MV-4-11 (cell line): ENCODE measurements around the gene NEAT1.
"Not testable (repeated sequence)": the region's sequence is repeated elsewhere in the genome, so short reads cannot be mapped to it uniquely, and the experiment has no call there.

Source experiments
- DNase-seq: peaks from one replicate; lab custom pipeline; 2025; lab: John Stamatoyannopoulos, UW

NEAT1 gene

DNA sequence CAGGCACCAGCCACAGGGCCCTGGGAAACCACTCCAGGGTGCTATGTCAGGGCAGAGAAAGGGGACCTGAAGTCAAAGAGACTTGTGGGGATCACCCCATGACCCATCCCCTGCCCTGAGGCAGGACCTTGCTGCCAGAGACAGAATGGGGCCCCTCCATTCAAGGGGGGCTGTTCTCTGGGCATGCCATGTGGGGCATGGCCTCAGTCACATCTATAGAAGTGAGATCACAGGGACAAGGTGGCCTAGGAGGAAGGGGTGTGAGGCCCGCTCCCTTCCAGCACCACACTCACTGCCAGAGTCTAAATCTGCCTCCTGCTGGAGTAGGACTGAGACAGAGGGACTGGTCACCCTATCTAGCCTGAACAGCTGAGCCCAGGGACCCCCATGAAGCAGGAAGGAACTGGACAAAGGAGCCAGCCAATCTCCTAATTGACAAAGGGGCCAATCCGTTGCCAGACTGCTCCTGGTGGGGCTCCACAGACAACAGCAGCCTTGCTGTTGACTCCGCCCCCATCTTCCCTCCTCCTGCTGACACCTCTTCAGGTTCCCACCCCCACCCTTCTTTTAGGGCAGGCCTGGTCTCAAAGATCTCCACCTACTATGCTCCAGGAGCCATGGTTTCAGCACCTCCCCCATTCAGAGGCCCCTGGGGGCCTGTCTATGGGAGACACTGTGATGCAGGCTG is 26.0 kb downstream of the NEAT1 start:
- no peak for DNase-seq

GRCh38 chr11:65451301-65451700 is 28.7 kb downstream of the NEAT1 start:
- DNase-seq = not testable (repeated sequence)

- not testable (repeated sequence) for DNase-seq
Observed at GRCh38 chr11:65452259-65452658, 29.7 kb downstream of the NEAT1 start.

DNA sequence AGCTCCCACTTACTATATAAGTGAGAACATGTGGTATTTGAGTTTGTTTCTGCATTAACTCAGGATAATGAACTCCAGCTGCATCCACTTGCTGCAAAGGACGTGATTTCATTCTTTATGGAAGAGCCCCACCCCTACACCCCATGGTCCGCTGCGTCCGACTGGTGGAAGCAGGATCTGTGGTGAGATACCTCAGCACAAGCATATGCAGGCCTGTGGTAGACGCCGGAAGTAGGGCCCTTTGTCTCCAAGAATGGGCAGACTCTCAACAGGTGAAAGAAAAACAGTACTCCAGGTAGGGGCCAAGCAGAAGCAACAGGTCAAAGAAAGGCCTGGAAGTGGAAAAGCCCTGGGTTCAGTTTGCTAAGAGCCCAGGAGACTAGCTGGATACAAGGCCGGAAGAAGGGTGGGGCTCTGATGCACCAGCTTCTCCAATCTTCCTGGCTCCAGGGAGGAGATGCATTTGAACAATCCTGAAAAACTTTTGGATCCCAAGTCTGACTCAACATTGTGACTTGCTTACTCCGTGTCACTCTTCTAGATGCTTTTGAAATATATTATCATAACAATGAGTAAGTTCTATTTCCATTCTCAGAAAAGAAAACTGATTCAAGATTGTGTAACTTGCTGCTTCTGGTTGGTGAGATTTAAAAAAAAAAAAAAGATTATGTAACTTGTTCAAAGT is 30.4 kb downstream of the NEAT1 start:
- peak; percentile 90 for DNase-seq

- DNase-seq = no peak
Observed at GRCh38 chr11:65454311-65454695, 31.7 kb downstream of the NEAT1 start.

DNA sequence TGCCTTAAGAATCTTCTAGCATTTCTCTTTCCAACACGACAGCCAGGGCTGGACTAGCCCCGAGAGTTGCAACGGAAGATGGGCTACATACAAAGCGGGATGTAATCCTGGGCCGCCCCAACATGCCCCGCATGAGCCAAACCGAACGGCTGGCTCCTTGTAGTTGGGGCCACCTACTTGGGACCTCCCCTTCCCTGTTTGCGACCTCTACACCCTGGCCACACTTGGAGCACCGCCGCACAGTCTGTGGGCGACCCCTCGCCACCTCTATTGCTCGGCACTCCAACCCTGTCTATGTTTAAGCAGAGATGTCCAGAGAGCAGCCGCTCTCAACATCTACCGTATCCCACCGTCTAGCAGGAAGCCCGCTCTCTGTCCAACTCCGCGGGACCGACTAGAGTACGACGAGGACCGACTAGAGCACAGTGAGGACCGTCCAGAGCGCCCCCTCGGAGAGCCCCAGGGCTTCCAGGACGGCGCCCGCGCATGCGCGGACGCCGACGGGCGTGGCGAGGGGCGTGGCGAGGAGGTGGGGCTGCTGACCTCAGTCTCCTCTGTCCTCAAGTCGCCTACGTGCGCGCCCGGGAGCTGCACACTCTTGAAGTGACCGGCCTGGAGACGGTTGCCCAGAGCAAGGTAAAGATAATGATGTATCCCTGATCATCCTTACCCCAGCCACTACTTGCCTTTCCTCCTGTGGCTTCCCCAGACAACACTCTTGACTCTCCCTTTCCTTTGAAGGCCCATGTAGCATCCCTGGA is 32.3 kb downstream of the NEAT1 start:
- DNase-seq = peak; percentile 79

DNA sequence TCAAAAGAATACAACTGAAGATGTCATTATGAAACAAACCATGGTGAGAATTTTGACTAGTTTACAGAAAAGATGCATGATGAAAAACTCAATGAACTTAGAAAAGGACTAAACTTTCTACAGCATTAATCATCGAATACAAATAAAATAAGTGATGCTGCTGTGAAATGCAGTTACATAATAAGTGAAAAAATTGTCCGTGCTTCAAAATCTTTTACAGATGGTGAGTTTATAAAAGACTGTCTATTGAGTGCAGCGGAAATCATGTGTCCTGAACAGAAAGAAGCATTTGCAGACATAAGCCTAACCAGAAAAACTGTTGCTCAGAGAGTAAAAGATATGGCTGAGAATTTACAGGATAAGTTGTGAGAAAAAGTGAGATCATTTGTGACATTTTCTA is 33.8 kb downstream of the NEAT1 start:
- DNase-seq = no peak

GRCh38 chr11:65459552-65459951 is 37.0 kb downstream of the NEAT1 start:
- peak; percentile 45 for DNase-seq

- not testable (repeated sequence) for DNase-seq
Observed at GRCh38 chr11:65465471-65465870, 42.9 kb downstream of the NEAT1 start.

GRCh38 chr11:65467306-65467705 is 44.7 kb downstream of the NEAT1 start:
- not testable (repeated sequence) for DNase-seq

DNA sequence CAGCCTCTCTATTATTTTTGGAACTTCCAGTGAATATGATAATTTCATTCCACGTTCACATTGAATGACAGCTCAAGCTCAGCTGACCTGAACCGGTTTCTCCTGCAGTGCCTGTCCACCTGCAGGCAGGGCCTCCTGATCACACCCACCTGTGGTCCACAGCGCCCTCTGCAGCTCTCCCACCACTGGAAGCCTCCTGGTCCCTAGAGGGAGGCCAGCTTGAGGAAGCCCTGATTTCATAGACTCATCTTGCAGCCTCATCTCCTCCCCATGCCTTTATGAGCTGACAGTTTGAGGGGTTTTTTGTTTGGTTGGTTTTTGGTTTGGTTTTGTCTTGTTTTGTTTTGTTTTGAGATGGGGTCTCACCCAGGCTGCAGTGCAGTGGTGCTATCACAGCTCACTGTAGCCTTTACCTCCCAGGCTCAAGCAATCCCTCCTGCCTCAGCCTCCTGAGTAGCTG is 46.3 kb downstream of the NEAT1 start:
- peak; percentile 29 for DNase-seq

DNA sequence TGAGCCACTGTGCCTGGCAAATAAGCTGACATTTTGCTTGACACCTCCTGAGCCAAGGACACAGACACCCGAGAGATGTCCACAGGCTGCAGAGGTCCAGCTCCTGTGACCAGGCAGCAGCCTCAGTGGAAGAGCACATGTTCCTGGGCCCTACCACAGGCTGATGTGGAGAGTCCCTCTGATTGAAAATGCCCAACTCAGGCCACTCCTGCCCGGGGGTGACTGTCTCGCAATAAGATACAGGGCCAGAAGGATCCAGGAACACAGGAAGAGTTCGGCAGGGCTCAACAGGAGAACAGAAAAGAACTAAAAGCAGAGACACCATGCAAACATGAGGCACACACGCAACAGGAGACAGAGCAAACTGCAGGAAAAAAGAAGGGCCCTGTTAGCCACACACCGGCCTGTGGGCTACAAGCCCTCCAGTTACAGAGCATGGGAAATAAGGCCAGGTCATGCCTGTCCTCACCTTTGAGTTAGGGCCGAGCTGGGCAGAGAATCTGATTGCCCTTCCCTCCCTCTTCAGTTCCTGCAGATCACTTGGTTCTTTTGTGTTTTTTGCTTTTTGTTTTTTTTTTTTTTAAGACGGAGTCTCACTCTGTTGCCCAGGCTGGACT is 47.9 kb downstream of the NEAT1 start:
- no peak for DNase-seq

GRCh38 chr11:65471447-65471891 is 48.9 kb downstream of the NEAT1 start:
- peak; percentile 55 for DNase-seq

DNA sequence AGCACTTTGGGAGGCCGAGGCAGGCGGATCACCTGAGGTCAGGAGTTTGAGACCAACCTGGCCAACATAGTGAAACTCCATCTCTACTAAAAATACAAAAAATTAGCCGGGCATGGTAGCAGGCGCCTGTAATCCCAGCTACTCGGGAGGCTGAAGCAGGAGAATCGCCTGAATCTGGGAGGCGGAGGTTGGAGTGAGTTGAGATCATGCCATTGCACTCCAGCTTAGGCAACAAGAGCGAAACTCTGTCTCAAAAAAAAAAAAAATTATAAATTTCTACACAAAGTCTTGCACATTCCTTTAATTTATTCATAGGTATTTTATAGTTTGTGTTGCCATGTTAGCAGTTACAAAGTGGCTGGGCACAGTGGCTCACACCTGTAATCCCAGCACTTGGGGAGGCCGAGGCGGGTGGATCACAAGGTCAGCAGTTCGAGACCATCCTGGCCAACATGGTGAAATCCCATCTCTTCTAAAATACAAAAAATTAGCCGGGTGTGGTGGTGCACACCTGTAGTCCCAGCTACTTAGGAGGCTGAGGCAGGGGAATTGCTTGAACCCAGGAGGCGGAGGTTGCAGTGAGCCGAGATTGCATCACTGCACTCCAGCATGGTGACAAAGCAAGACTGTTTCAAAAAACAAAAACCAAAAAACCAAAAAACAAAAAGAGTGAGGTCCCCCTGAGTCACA is 50.1 kb downstream of the NEAT1 start:
- DNase-seq = not testable (repeated sequence)

- DNase-seq = no peak
Observed at GRCh38 chr11:65473278-65473860, 50.8 kb downstream of the NEAT1 start.

- DNase-seq = no peak
Observed at GRCh38 chr11:65474864-65475263, 52.3 kb downstream of the NEAT1 start.

DNA sequence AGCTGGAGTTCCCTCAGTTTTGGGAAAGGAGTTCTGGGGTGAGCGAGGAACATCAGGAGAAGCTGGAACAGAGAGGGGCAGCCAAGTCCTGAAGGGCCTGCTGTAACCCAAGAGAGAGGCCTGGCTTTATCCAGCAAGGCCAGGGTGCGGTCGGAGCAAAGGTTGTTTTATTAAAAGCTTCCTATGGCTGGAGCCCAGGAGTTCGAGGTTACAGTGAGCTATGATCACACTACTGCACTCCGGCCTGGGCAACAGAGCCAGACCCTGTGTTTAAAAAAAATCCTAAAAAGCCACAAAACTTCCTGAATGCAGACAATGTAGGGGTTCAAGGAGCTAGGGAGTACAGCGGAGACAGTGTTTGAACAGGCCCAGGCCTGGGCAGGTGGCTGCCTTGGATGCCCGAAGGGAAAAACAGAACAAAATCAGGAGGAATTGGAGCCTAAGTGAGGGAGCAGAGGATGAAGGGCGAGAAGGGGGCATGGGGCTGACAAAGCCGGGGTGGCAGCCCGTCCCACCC is 54.1 kb downstream of the NEAT1 start:
- DNase-seq = no peak

DNA sequence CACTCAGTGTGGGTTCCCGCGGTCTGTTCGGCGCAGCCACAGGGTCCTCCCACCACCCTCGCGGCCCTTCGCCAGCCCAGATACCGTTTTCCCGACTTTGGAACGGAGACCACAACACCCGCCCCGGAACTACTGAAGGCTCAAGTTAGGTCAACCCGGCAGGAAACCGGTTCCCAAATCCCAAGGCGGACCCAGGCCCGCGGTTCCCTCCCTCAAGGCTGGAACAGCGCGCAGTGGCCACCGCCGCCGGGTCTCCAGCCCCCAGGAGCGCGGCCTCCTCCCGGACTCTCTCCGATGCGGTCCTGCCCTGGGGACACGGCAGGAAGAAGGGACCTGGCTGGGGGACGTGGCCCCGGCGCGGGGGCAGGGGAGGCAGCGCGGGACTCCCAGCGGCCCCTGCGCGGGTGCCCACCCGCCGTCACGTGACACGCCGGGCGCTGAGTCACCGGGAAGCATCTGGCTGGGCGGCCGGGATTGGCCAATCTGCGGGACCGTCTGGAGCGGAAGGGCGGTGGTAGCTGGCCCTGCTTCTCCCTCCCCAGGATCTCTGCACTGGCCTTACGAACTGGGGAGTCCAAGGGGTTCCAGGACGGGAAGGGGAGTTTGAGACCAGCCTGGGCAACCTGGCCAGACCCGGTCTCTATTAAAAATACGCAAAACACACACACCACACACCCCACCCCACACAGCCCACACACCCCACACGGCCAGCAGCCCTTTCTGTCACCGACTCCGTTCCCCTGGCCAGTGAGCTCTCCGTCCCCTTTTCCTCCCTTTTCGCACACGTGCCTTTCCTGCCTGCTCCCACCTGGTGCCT is 54.8 kb downstream of the NEAT1 start:
- peak; percentile 90 for DNase-seq

- DNase-seq = no peak
Observed at GRCh38 chr11:65478388-65479183, 56.0 kb downstream of the NEAT1 start.
